ENCODE results near the gene DDX52. TPM values are rescaled to one million over a fixed set of nuclear protein-coding genes. Genes with fewer than 3 reads are reported as not detected.

Gene DDX52
- total RNA-seq = 17.3 and 27.2 TPM in 2 replicates

GRCh38 chr17:37643118-37643766 is at the start of gene DDX52:
TSS of gene DDX52 (minus strand) at chr17:37643446. CDS start at chr17:37643420, 26 bp downstream.

DNA sequence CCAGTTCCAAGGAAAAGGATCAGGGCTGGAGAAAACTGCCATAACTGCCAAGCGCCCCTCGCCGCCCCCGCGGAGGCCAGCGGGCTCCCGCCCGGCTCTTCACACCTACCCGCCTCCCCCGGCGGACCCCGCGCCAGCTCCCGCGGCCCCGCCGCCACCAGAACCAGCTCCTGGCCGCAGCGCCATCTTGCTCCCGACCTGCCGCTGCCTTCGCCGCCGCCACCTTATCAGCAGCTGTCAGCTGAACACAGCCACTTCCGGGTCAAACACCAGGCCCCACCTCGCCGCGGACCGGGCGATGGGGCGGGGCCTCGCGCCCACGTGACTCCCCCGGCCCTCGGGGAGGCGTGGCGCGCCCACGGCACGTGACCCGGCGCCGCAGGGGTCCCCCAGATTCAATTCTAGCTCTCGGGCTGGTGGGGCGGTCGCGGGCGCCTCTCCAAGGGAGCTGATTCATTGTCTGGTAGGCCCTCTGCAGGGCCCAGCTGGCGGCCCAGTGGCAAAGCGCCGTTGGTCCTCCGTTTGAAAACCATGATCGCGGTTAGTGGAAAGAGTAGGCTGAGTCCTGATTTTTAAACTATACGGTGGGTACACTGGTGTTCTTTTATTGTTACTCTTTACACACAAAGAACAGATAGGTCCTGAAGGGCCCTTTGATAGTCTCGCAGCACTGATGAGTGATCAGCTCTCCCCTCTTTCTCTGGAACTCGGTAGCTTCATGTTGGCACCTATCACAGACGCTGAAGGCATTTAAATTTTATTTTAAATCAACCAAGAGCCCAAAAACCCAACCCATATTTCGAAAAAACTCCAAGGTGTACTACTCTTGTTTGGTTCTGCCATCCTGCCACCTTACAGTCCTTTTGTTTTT is 33.8 kb downstream of the DDX52 start, which contains the start of gene SYNRG:
TSS of gene SYNRG (minus strand) at position 249 of the 871 bp plus-strand sequence. CDS start at position 186, 63 bp downstream.

Small RNAs within 50 kb of the gene (small RNA-seq; reads per million reads assigned to genes)
- not detected for gene MIR378J

Other genes with a start within 250 kb of the DDX52 start
- gene ACACA, start 236.6 kb downstream of the DDX52 start, total RNA-seq = 66.5 and 88.0 TPM in 2 replicates
- 15.4 and 22.1 TPM in 2 replicates for gene TADA2A, start 236.6 kb downstream of the DDX52 start, total RNA-seq
- gene DUSP14, start 153.6 kb downstream of the DDX52 start, total RNA-seq = 28.9 and 33.1 TPM in 2 replicates
- 10.7 and 16.0 TPM in 2 replicates for gene SYNRG, start 34.0 kb downstream of the DDX52 start, total RNA-seq
- not detected in 2 replicates for gene HNF1B, start 101.6 kb upstream of the DDX52 start, total RNA-seq

Data from subcutaneous preadipocyte (primary cell).